Caco-2 (cell line): ENCODE measurements around the gene FAM89B. TPM values are rescaled to one million over a fixed set of nuclear protein-coding genes. Genes with fewer than 3 reads are reported as not detected.

Experiments used
- BruUV-seq: library from RNA; stranded (reverse); fragments of 400-500 nt; replicated peaks from 2 replicates; lab custom pipeline; 2021; lab: Mats Ljungman, UMichigan
- CTCF ChIA-PET: fragments of 300-600 bp; sonication (Branson Sonifier 250); formaldehyde crosslinking; loops from one replicate; lab custom pipeline; 2022; ENCODE audit warnings: antibody characterized with exemption; lab: Charles Lee
- POLR2A ChIA-PET: fragments of 300-600 bp; sonication (Branson Sonifier 250); formaldehyde crosslinking; loops from one replicate; lab custom pipeline; 2022; ENCODE audit warnings: antibody characterized with exemption; lab: Charles Lee
- DNase-seq, 2 experiments: peaks; one replicate each; pipeline versions ENCODE4 v3.0.0 to v3.0.0-alpha.2; 2020 to 2022
- H3K27me3 ChIP-seq: replicated peaks from 2 replicates; pipeline ENCODE4 v1.6.0; 2011; ENCODE audit warnings: low read length; ENCODE audit not compliant: control insufficient read depth, insufficient read depth
- H3K36me3 ChIP-seq: 2 replicates; pipeline ENCODE4 v1.5.1; 2011; ENCODE audit warnings: low read length; ENCODE audit not compliant: control insufficient read depth, insufficient read depth
- H3K4me1 ChIP-seq: fragments of 250-450 bp; sonication (Bioruptor Pico); 2 replicates; pipeline ENCODE4 v1.5.1; 2020; ENCODE audit warnings: mild to moderate bottlenecking
- H3K4me3 ChIP-seq: 2 replicates; pipeline ENCODE4 v1.5.1; 2011; ENCODE audit warnings: low read depth, mild to moderate bottlenecking, control low read depth, low read length
- H3K9me3 ChIP-seq: fragments of 250-450 bp; sonication (Bioruptor Pico); 2 replicates; pipeline ENCODE4 v1.5.1; 2020; ENCODE audit warnings: mild to moderate bottlenecking, moderate library complexity
- H3K27ac Mint-ChIP-seq: one replicate; pipeline ENCODE4 v1.8.0; 2022; ENCODE audit warnings: mixed read lengths; ENCODE audit not compliant: unreplicated experiment
- H3K27me3 Mint-ChIP-seq: one replicate; pipeline ENCODE4 v1.8.0; 2022; ENCODE audit warnings: mixed read lengths; ENCODE audit not compliant: insufficient read depth, unreplicated experiment
- H3K36me3 Mint-ChIP-seq: one replicate; pipeline ENCODE4 v1.8.0; 2022; ENCODE audit warnings: mild to moderate bottlenecking, mixed read lengths; ENCODE audit not compliant: insufficient read depth, unreplicated experiment
- H3K4me1 Mint-ChIP-seq: one replicate; pipeline ENCODE4 v1.8.0; 2022; ENCODE audit warnings: low read depth, mixed read lengths; ENCODE audit not compliant: unreplicated experiment
- H3K4me3 Mint-ChIP-seq: one replicate; pipeline ENCODE4 v1.8.0; 2022; ENCODE audit warnings: mild to moderate bottlenecking, moderate library complexity, mixed read lengths; ENCODE audit not compliant: unreplicated experiment
- H3K9me3 Mint-ChIP-seq: one replicate; pipeline ENCODE4 v1.8.0; 2022; ENCODE audit warnings: mixed read lengths; ENCODE audit not compliant: unreplicated experiment
- CTCF ChIP-seq, 2 experiments: fragments of 200-600 bp in 1 of 2; IDR thresholded peaks; 1 replicate in 1 of 2; 2 replicates in 1 of 2; pipeline versions ENCODE4 v1.5.1 to v1.8.0; 2011 to 2022; ENCODE audit warnings: antibody characterized with exemption in 1 of 2, control low read depth in 1 of 2, inconsistent platforms in 1 of 2, low read depth in 1 of 2, low read length in 1 of 2, mild to moderate bottlenecking in 1 of 2, moderate library complexity in 1 of 2; ENCODE audit not compliant: insufficient read depth in 1 of 2, severe bottlenecking in 1 of 2, unreplicated experiment in 1 of 2
- intact Hi-C: fragments of 100-400 bp; cut with micrococcal nuclease; formaldehyde crosslinking; loops from one replicate; pipeline ENCODE4 v1.10.0; 2022; ENCODE audit not compliant: unreplicated experiment
- total RNA-seq: library from RNA; stranded (reverse); gene quantifications from 2 replicates; pipeline ENCODE4 v1.2.3, GENCODE V29; 2022

FAM89B gene
- total RNA-seq, 1 experiment from 2014 or later: 26.9 TPM

- no peak within 1 kb of the TSS for H3K27ac Mint-ChIP-seq
- H3K9me3 Mint-ChIP-seq: no peaks in the 10 kb centered on the region
- no peaks in the 10 kb centered on the region for H3K27me3 Mint-ChIP-seq
- Histone ChIP-seq H3K9me3 (no peaks in the 10 kb centered on the region), H3K36me3 (peaks cover 4% of the 10 kb centered on the region), H3K27me3 (no peaks in the 10 kb centered on the region), H3K4me3 (no peak within 1 kb of the TSS), H3K4me1 (peaks cover 5% of the 10 kb centered on the region; the same call in 1 of the 2 replicates)
- POLR2A ChIA-PET: interaction anchor here (1.1 kb wide), 1 partner anchor 11 kb away, joined by 6 read pairs; no protein-coding TSS in a partner anchor
- intact Hi-C loops: no loop called here
- CTCF ChIA-PET: interaction anchor here (0.6 kb wide), 1 partner anchor 212 kb away, joined by 5 read pairs; no protein-coding TSS in a partner anchor
- H3K36me3 Mint-ChIP-seq: peaks cover 30% of the 10 kb centered on the region
- no TSS peak for BruUV-seq
- no peak for DNase-seq
- H3K4me3 Mint-ChIP-seq: no peak within 1 kb of the TSS
- no peaks in the 10 kb centered on the region for H3K4me1 Mint-ChIP-seq
- TF ChIP-seq CTCF (IDR thresholded peaks at IDR 0.05; ENCODE audit: insufficient read depth in 1 of 2, low read depth in 1 of 2, low read length in 1 of 2, severe bottlenecking in 1 of 2, unreplicated experiment in 1 of 2): no peak
Measured at GRCh38 chr11:65595543-65596281, 23.4 kb downstream of the FAM89B start, which contains the start of gene KCNK7. Gene KCNK7, minus strand, starts transcription at chr11:65595800. Its CDS starts 28 bp downstream, at chr11:65595772.

GRCh38 chr11:65596520-65596919 lies 24.2 kb downstream of the FAM89B start:
- H3K27me3 Mint-ChIP-seq: no peaks in the 10 kb centered on the region
- POLR2A ChIA-PET: interaction anchor here (1.1 kb wide), 1 partner anchor 10 kb away, joined by 6 read pairs; no protein-coding TSS in a partner anchor
- BruUV-seq: no TSS peak
- Histone ChIP-seq H3K36me3 (peaks cover 4% of the 10 kb centered on the region), H3K4me1 (peaks cover 5% of the 10 kb centered on the region; the same call in 1 of the 2 replicates), H3K4me3 (no peak overlapping the region), H3K27me3 (no peaks in the 10 kb centered on the region), H3K9me3 (no peaks in the 10 kb centered on the region)
- no peaks in the 10 kb centered on the region for H3K4me1 Mint-ChIP-seq
- no peak for DNase-seq
- no peaks in the 10 kb centered on the region for H3K9me3 Mint-ChIP-seq
- intact Hi-C loops: no loop called here
- H3K36me3 Mint-ChIP-seq: peaks cover 38% of the 10 kb centered on the region
- H3K4me3 Mint-ChIP-seq: no peak overlapping the region
- H3K27ac Mint-ChIP-seq: no peak overlapping the region
- CTCF ChIA-PET: no interaction called here
- TF ChIP-seq CTCF (IDR thresholded peaks at IDR 0.05; ENCODE audit: insufficient read depth in 1 of 2, low read depth in 1 of 2, low read length in 1 of 2, severe bottlenecking in 1 of 2, unreplicated experiment in 1 of 2): no peak

- CTCF ChIA-PET: no interaction called here
Measured at GRCh38 chr11:65598258-65598699, 25.9 kb downstream of the FAM89B start.

More at GRCh38 chr11:65598258-65598699, 25.9 kb downstream of the FAM89B start:
- intact Hi-C loops: no loop called here
- no peak for TF ChIP-seq CTCF (IDR thresholded peaks at IDR 0.05; ENCODE audit: insufficient read depth in 1 of 2, low read depth in 1 of 2, low read length in 1 of 2, severe bottlenecking in 1 of 2, unreplicated experiment in 1 of 2)
- peaks cover 3% of the 10 kb centered on the region for H3K36me3 ChIP-seq
- Mint-ChIP-seq H3K4me3 (no peak overlapping the region), H3K27me3 (no peaks in the 10 kb centered on the region), H3K4me1 (no peaks in the 10 kb centered on the region), H3K9me3 (no peaks in the 10 kb centered on the region), H3K27ac (no peak overlapping the region), H3K36me3 (peaks cover 41% of the 10 kb centered on the region)
- no peak for DNase-seq
- H3K4me3 ChIP-seq: no peak overlapping the region
- POLR2A ChIA-PET: no interaction called here
- no peaks in the 10 kb centered on the region for H3K4me1 ChIP-seq
- no TSS peak for BruUV-seq
- no peaks in the 10 kb centered on the region for H3K9me3 ChIP-seq
- H3K27me3 ChIP-seq: no peaks in the 10 kb centered on the region
